HG02623 (cell line): Measurements from ENCODE around the gene RARRES1.

Experiments used
- ATAC-seq: cut with Tn5 transposase; IDR thresholded peaks from one replicate; pipeline ENCODE4 v1.9.1; 2021; ENCODE audit warnings: moderate library complexity; ENCODE audit not compliant: unreplicated experiment

Gene RARRES1

GRCh38 chr3:158731938-158732855 lies at the start of gene RARRES1:
Gene RARRES1 (minus strand): TSS chr3:158732457. CDS start chr3:158732415, 42 bp downstream.
- peak; percentile 70 for ATAC-seq

GRCh38 chr3:158781849-158782248 lies 49.6 kb upstream of the RARRES1 start:
- ATAC-seq, result no peak

GRCh38 chr3:158781191-158781590 lies 48.9 kb upstream of the RARRES1 start:
- ATAC-seq, result no peak

- no peak for ATAC-seq
These were observed 48.5 kb upstream of the RARRES1 start for GRCh38 chr3:158780766-158781165.

- ATAC-seq, result no peak
These were observed 45.1 kb upstream of the RARRES1 start for GRCh38 chr3:158777161-158777873.

- no peak for ATAC-seq
These were observed 44.3 kb upstream of the RARRES1 start for GRCh38 chr3:158776531-158776930.

GRCh38 chr3:158775426-158776410 lies 43.5 kb upstream of the RARRES1 start:
- no peak for ATAC-seq

- ATAC-seq, result no peak
These were observed 42.7 kb upstream of the RARRES1 start for GRCh38 chr3:158774965-158775364.

- ATAC-seq, result no peak
These were observed 41.9 kb upstream of the RARRES1 start for GRCh38 chr3:158773845-158774830.

GRCh38 chr3:158773166-158773565 lies 40.9 kb upstream of the RARRES1 start:
- ATAC-seq, result no peak

GRCh38 chr3:158771982-158772381 lies 39.7 kb upstream of the RARRES1 start:
- ATAC-seq, result no peak

- no peak for ATAC-seq
These were observed 39.3 kb upstream of the RARRES1 start for GRCh38 chr3:158771577-158771976.

GRCh38 chr3:158770741-158771350 lies 38.6 kb upstream of the RARRES1 start:
- no peak for ATAC-seq

GRCh38 chr3:158769952-158770740 lies 37.9 kb upstream of the RARRES1 start:
- no peak for ATAC-seq

GRCh38 chr3:158769549-158769948 lies 37.3 kb upstream of the RARRES1 start:
- ATAC-seq, result no peak

- no peak for ATAC-seq
These were observed 36.8 kb upstream of the RARRES1 start for GRCh38 chr3:158768881-158769543.

- ATAC-seq, result no peak
These were observed 36.1 kb upstream of the RARRES1 start for GRCh38 chr3:158768361-158768787.

- no peak for ATAC-seq
These were observed 34.1 kb upstream of the RARRES1 start for GRCh38 chr3:158766364-158766763.
